Progenitor cell of endocrine pancreas (in vitro differentiated cells): ENCODE measurements around the gene SEMA3D. TPM values are rescaled to one million over a fixed set of nuclear protein-coding genes. Genes with fewer than 3 reads are reported as not detected.

Source experiments
- DNase-seq: peaks from one replicate; pipeline ENCODE4 v3.0.0; 2021; ENCODE audit warnings: low spot score; ENCODE audit not compliant: unreplicated experiment
- H3K27ac Mint-ChIP-seq: 2 replicates; pipeline ENCODE4 v1.8.0; 2021; ENCODE audit warnings: mild to moderate bottlenecking, moderate library complexity, mixed read lengths
- H3K27me3 Mint-ChIP-seq: 2 replicates; pipeline ENCODE4 v1.8.0; 2021; ENCODE audit warnings: mixed read lengths
- H3K36me3 Mint-ChIP-seq: 2 replicates; pipeline ENCODE4 v1.8.0; 2022; ENCODE audit warnings: mixed read lengths; ENCODE audit not compliant: insufficient read depth
- H3K4me1 Mint-ChIP-seq: 2 replicates; pipeline ENCODE4 v1.8.0; 2021; ENCODE audit warnings: low read depth, mixed read lengths
- H3K4me3 Mint-ChIP-seq: 2 replicates; pipeline ENCODE4 v1.8.0; 2021; ENCODE audit warnings: low read depth, mild to moderate bottlenecking, moderate library complexity, mixed read lengths
- H3K9me3 Mint-ChIP-seq: 2 replicates; pipeline ENCODE4 v1.8.0; 2021; ENCODE audit warnings: low read depth, mixed read lengths
- long read RNA-seq: library from polyadenylated mRNA; unstranded; transcript quantifications from one replicate; pipeline ENCODE4 v2.0.0, GENCODE V29; 2020
- total RNA-seq: library from RNA; stranded (reverse); gene quantifications from 2 replicates; pipeline ENCODE4 v1.2.1, GENCODE V29; 2021
- TF ChIP-seq, protein P1 (sequence below): fragments of 200-600 bp; sonication (generic); IDR thresholded peaks from one replicate; pipeline ENCODE4 v1.5.0; 2021; ENCODE audit warnings: antibody characterized with exemption, mild to moderate bottlenecking; ENCODE audit not compliant: unreplicated experiment

SEMA3D gene
- 27.9 and 36.3 TPM in 2 replicates for total RNA-seq
- long read RNA-seq, partial matches to known transcripts, result 17 of 54 reads
- long read RNA-seq, other reads (novel, unspliced or antisense), result 37 of 54 reads

DNA sequence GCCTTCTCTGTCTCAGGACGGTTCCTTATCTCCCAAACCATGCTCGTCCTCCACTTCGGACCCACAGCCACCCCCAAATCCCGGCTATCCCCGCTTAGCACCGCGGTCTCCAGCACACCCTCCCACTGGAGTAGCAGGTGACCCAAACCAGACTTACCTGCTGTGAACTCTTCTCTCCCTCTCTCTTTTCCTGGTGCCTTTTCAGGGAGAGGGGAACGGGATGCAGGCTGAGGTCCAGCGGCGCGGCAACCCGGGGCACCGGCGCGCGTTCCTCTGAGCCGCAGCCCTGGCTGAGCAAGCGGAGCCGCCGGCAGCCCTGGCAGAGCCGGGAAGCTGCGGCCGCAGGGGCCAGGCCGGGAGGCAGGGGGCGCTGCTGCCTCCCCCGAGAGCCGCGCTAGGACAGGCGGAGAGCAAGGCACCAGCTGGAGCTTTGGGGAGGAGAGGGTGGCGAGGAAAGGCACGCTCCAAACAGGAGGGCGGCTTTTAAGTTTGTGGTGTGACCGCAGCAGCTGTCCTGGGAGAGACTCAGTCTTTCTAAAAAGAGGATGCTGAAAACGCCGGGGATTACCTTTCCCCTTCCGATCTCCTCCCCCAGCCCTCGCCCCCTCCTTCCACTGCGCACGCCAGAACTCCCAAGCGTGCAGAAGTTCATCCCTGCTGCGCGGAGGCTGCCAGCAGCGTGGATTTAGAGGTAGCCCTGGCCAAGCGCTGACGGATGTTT lies at the start of gene SEMA3D:
SEMA3D (minus strand) TSS at position 536 of the 721 bp plus-strand sequence. CDS start 65,165 bp downstream, outside the sequence.
- Mint-ChIP-seq H3K4me3 (peak within 1 kb of the TSS; percentile 81), H3K9me3 (no peaks in the 10 kb centered on the region), H3K4me1 (peaks cover 29% of the 10 kb centered on the region), H3K27me3 (peaks cover 17% of the 10 kb centered on the region), H3K27ac (peak within 1 kb of the TSS; percentile 69), H3K36me3 (no peaks in the 10 kb centered on the region)
- TF ChIP-seq, protein P1, sequence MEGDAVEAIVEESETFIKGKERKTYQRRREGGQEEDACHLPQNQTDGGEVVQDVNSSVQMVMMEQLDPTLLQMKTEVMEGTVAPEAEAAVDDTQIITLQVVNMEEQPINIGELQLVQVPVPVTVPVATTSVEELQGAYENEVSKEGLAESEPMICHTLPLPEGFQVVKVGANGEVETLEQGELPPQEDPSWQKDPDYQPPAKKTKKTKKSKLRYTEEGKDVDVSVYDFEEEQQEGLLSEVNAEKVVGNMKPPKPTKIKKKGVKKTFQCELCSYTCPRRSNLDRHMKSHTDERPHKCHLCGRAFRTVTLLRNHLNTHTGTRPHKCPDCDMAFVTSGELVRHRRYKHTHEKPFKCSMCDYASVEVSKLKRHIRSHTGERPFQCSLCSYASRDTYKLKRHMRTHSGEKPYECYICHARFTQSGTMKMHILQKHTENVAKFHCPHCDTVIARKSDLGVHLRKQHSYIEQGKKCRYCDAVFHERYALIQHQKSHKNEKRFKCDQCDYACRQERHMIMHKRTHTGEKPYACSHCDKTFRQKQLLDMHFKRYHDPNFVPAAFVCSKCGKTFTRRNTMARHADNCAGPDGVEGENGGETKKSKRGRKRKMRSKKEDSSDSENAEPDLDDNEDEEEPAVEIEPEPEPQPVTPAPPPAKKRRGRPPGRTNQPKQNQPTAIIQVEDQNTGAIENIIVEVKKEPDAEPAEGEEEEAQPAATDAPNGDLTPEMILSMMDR, result peak; percentile 96
- peak; percentile 88 for DNase-seq

- TF ChIP-seq, protein P1, result no peak
- Mint-ChIP-seq H3K4me1 (peaks cover 13% of the 10 kb centered on the region), H3K9me3 (peaks cover 11% of the 10 kb centered on the region), H3K4me3 (no peak overlapping the region), H3K27me3 (no peaks in the 10 kb centered on the region), H3K27ac (no peak overlapping the region), H3K36me3 (peaks cover 1% of the 10 kb centered on the region)
- DNase-seq, result no peak
These were observed 47.9 kb upstream of the SEMA3D start for GRCh38 chr7:85234730-85235129.

DNA sequence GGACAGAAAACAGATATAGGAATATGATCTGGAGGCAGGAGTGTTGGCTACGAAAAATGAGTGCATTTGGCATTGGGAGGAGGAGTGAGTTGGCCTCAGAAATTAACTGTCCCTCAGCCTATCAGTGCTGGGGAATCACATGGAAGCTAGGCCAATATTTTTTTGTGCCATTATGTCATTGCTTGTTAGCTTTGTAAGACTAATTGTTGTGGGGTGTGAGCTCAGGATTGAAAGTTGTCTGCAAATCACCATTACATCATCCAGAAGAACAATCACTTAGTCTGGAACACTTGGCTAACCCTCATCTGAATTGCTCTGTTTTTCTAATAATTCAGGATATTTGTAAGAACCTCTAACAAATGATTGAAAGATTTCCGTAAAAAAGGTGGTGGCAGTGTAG lies 45.2 kb upstream of the SEMA3D start:
- H3K36me3 Mint-ChIP-seq, result peaks cover 1% of the 10 kb centered on the region
- no peak for DNase-seq
- H3K9me3 Mint-ChIP-seq, result peaks cover 8% of the 10 kb centered on the region
- H3K27ac Mint-ChIP-seq, result no peak overlapping the region
- TF ChIP-seq, protein P1, result no peak
- peaks cover 12% of the 10 kb centered on the region for H3K4me1 Mint-ChIP-seq
- H3K4me3 Mint-ChIP-seq, result no peak overlapping the region
- no peaks in the 10 kb centered on the region for H3K27me3 Mint-ChIP-seq

DNA sequence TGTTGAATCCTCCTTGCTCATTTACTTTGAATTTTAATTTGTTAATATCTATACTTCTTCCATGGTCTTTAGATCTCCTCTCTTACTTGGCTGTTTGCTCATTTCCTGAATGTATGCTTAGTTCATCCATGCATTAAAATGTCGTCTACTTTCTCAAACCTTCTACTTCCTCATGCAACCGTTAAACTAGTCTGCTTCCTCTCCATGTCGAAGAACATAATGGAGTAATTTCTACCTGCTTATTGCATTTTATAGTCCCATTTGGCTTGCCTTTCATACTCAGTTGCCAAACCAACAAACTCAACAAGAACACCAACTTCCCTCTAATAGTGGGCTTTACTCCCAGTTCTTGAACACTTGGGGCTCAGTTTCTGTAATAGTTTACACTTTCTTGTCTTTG lies 43.8 kb upstream of the SEMA3D start:
- peaks cover 12% of the 10 kb centered on the region for H3K4me1 Mint-ChIP-seq
- no peak overlapping the region for H3K27ac Mint-ChIP-seq
- no peaks in the 10 kb centered on the region for H3K27me3 Mint-ChIP-seq
- TF ChIP-seq, protein P1, result no peak
- H3K9me3 Mint-ChIP-seq, result peaks cover 8% of the 10 kb centered on the region
- no peak overlapping the region for H3K4me3 Mint-ChIP-seq
- H3K36me3 Mint-ChIP-seq, result peaks cover 1% of the 10 kb centered on the region
- DNase-seq, result no peak

- H3K27ac Mint-ChIP-seq, result no peak overlapping the region
- no peaks in the 10 kb centered on the region for H3K27me3 Mint-ChIP-seq
- peaks cover 8% of the 10 kb centered on the region for H3K4me1 Mint-ChIP-seq
- peaks cover 1% of the 10 kb centered on the region for H3K36me3 Mint-ChIP-seq
- H3K4me3 Mint-ChIP-seq, result no peak overlapping the region
- no peak for DNase-seq
- H3K9me3 Mint-ChIP-seq, result peaks cover 8% of the 10 kb centered on the region
- TF ChIP-seq, protein P1, result no peak
These were observed 42.7 kb upstream of the SEMA3D start for GRCh38 chr7:85229544-85229943.
